ENCODE measurements around the gene YJU2. TPM values are rescaled to one million over a fixed set of nuclear protein-coding genes. Genes with fewer than 3 reads are reported as not detected.

Gene YJU2
- total and polyA plus RNA-seq, 2 of the 13 experiments (the other 11 are each of a cell fraction or from before 2014, with no cell fraction given), result 9.3 to 17.9 TPM

GRCh38 chr19:4310247-4311121 lies 63.6 kb downstream of the YJU2 start (continued):
- TF ChIP-seq CAMTA2 (CRISPR knock-in tag; IDR thresholded peaks at IDR 0.05; ENCODE audit: borderline replicate concordance) (no peak), ZNF549 (CRISPR knock-in tag; IDR thresholded peaks at IDR 0.05) (no peak), MIER2 (CRISPR knock-in tag; IDR thresholded peaks at IDR 0.05) (peak; percentile 69), ZNF556 (CRISPR knock-in tag; IDR thresholded peaks at IDR 0.05; ENCODE audit: borderline replicate concordance) (peak; percentile 67; the same call in 1 of the 2 replicates), ZNF800 (CRISPR knock-in tag; IDR thresholded peaks at IDR 0.05) (peak; percentile 75; the same call in 1 of the 2 replicates), ZNF451 (CRISPR knock-in tag; IDR thresholded peaks at IDR 0.05) (peak; percentile 84; the same call in 1 of the 2 replicates), HMG20B (CRISPR knock-in tag; conservative IDR thresholded peaks at IDR 0.05) (peak; percentile 57; the same call in 1 of the 2 replicates), ZNF747 (CRISPR knock-in tag; IDR thresholded peaks at IDR 0.05; ENCODE audit: borderline replicate concordance) (peak; percentile 92), MED8 (CRISPR knock-in tag; IDR thresholded peaks at IDR 0.05; ENCODE audit: insufficient replicate concordance) (peak; percentile 92), RFX5 (IDR thresholded peaks at IDR 0.05; ENCODE audit: low read depth, low read length) (no peak), TOPORS (CRISPR knock-in tag; IDR thresholded peaks at IDR 0.05) (0 out of 2 replicates have a peak, but pooled peaks have one; percentile 29), ZFP36L1 (CRISPR knock-in tag; IDR thresholded peaks at IDR 0.05) (peak; percentile 78; the same call in 1 of the 2 replicates), KAT8 (CRISPR knock-in tag; IDR thresholded peaks at IDR 0.05) (peak; percentile 92), NFYB (CRISPR knock-in tag; IDR thresholded peaks at IDR 0.05) (0 out of 2 replicates have a peak, but pooled peaks have one; percentile 10), TEAD2 (CRISPR knock-in tag; IDR thresholded peaks at IDR 0.05) (0 out of 2 replicates have a peak, but pooled peaks have one; percentile 76), XRCC5 (optimal IDR thresholded peaks at IDR 0.05; ENCODE audit: low read length) (no peak), MAX (IDR thresholded peaks at IDR 0.05) (peak; percentile 98), KLF6 (CRISPR knock-in tag; IDR thresholded peaks at IDR 0.05) (peak; percentile 81; the same call in 1 of the 2 replicates), ZNF547 (CRISPR knock-in tag; IDR thresholded peaks at IDR 0.05) (peak; percentile 91), CREM (IDR thresholded peaks at IDR 0.05) (peak; percentile 67), CREM (CRISPR knock-in tag; IDR thresholded peaks at IDR 0.05) (no peak), ZNF501 (CRISPR knock-in tag; IDR thresholded peaks at IDR 0.05) (peak; percentile 80), MYNN (CRISPR knock-in tag; IDR thresholded peaks at IDR 0.05; ENCODE audit: low read depth) (no peak; the same call in 1 of the 2 replicates), ZKSCAN5 (CRISPR knock-in tag; IDR thresholded peaks at IDR 0.05) (no peak), RELA (CRISPR knock-in tag; IDR thresholded peaks at IDR 0.05) (peak; percentile 87; the same call in 1 of the 2 replicates), ELK4 (CRISPR knock-in tag; IDR thresholded peaks at IDR 0.05; ENCODE audit: borderline replicate concordance) (no peak), ZBTB37 (CRISPR knock-in tag; IDR thresholded peaks at IDR 0.05) (peak; percentile 18; the same call in 1 of the 2 replicates)
